H9 (cell line): ENCODE results near the gene DISP3. TPM values are rescaled to one million over a fixed set of nuclear protein-coding genes. Genes with fewer than 3 reads are reported as not detected.

Experiments
- DNase-seq: peaks from one replicate; pipeline ENCODE4 v3.0.0-alpha.2; 2017
- H2AFZ ChIP-seq: one replicate; pipeline ENCODE4 v1.6.1; 2013; ENCODE audit warnings: mild to moderate bottlenecking, low read length, control low read depth, moderate library complexity
- H2AK5ac ChIP-seq: 2 replicates; pipeline ENCODE4 v1.6.1; 2013; ENCODE audit warnings: low read length, control low read depth, mixed read lengths; ENCODE audit not compliant: insufficient read length
- H2BK120ac ChIP-seq: one replicate; pipeline ENCODE4 v1.6.1; 2013; ENCODE audit warnings: low read depth, mild to moderate bottlenecking, low read length, control low read depth, inconsistent platforms; ENCODE audit not compliant: poor library complexity, severe bottlenecking
- H2BK12ac ChIP-seq: 2 replicates; pipeline ENCODE4 v1.6.1; 2013; ENCODE audit warnings: low read length, control low read depth, mixed read lengths, low read depth; ENCODE audit not compliant: insufficient read length
- H2BK15ac ChIP-seq: 2 replicates; pipeline ENCODE4 v1.6.1; 2013; ENCODE audit warnings: low read depth, low read length, control low read depth
- H2BK20ac ChIP-seq: one replicate; pipeline ENCODE4 v1.6.1; 2013; ENCODE audit warnings: low read depth, mild to moderate bottlenecking, low read length, control low read depth, inconsistent platforms; ENCODE audit not compliant: poor library complexity, severe bottlenecking
- H2BK5ac ChIP-seq: 2 replicates; pipeline ENCODE4 v1.6.1; 2013; ENCODE audit warnings: low read length, control low read depth, mixed read lengths; ENCODE audit not compliant: insufficient read length
- H3K14ac ChIP-seq: 2 replicates; pipeline ENCODE4 v1.6.1; 2013; ENCODE audit warnings: low read length, control low read depth; ENCODE audit not compliant: insufficient read depth
- H3K18ac ChIP-seq: 2 replicates; pipeline ENCODE4 v1.6.1; 2013; ENCODE audit warnings: low read depth, mild to moderate bottlenecking, mixed read lengths, low read length, control low read depth; ENCODE audit not compliant: insufficient read length
- H3K23ac ChIP-seq: 2 replicates; pipeline ENCODE4 v1.6.1; 2013; ENCODE audit warnings: low read length, control low read depth, mixed read lengths, low read depth; ENCODE audit not compliant: insufficient read length
- H3K23me2 ChIP-seq: 2 replicates; pipeline ENCODE4 v1.6.1; 2013; ENCODE audit warnings: low read depth, mild to moderate bottlenecking, mixed read lengths, low read length, control low read depth; ENCODE audit not compliant: insufficient read length, poor library complexity, severe bottlenecking
- H3K27ac ChIP-seq: 2 replicates; pipeline ENCODE4 v1.5.1; 2013; ENCODE audit warnings: low read length, control low read depth, mixed read lengths, low read depth; ENCODE audit not compliant: insufficient read length
- H3K27me3 ChIP-seq: 2 replicates; pipeline ENCODE4 v1.6.1; 2013; ENCODE audit warnings: low read length, control low read depth, inconsistent platforms; ENCODE audit not compliant: insufficient read depth
- H3K4ac ChIP-seq: 2 replicates; pipeline ENCODE4 v1.6.1; 2013; ENCODE audit warnings: low read depth, mild to moderate bottlenecking, control low read depth, inconsistent platforms, low read length, moderate library complexity
- H3K4me1 ChIP-seq: 2 replicates; pipeline ENCODE4 v1.6.1; 2013; ENCODE audit warnings: low read length, control low read depth, inconsistent platforms; ENCODE audit not compliant: insufficient read depth
- H3K4me2 ChIP-seq: 2 replicates; pipeline ENCODE4 v1.6.1; 2013; ENCODE audit warnings: low read length, control low read depth, mixed read lengths; ENCODE audit not compliant: insufficient read length, insufficient read depth
- H3K56ac ChIP-seq: 2 replicates; pipeline ENCODE4 v1.6.1; 2013; ENCODE audit warnings: low read depth, mild to moderate bottlenecking, mixed read lengths, low read length, control low read depth; ENCODE audit not compliant: insufficient read length
- H3K79me1 ChIP-seq: 2 replicates; pipeline ENCODE4 v1.6.1; 2013; ENCODE audit warnings: low read depth, mild to moderate bottlenecking, moderate library complexity, low read length, control low read depth, inconsistent platforms; ENCODE audit not compliant: insufficient read depth, poor library complexity, severe bottlenecking
- H3K79me2 ChIP-seq: 2 replicates; pipeline ENCODE4 v1.6.1; 2013; ENCODE audit warnings: low read length, control low read depth, inconsistent platforms; ENCODE audit not compliant: insufficient read depth
- H3K9ac ChIP-seq: 2 replicates; pipeline ENCODE4 v1.6.1; 2013; ENCODE audit warnings: low read length, control low read depth, mixed read lengths; ENCODE audit not compliant: insufficient read length; ENCODE audit errors: extremely low read depth
- H3K9me3 ChIP-seq: one replicate; pipeline ENCODE4 v1.6.1; 2013; ENCODE audit warnings: low read depth, low read length, inconsistent platforms; ENCODE audit not compliant: control insufficient read depth
- H3T11ph ChIP-seq: one replicate; pipeline ENCODE4 v1.6.1; 2013; ENCODE audit warnings: mild to moderate bottlenecking, low read length, control low read depth, inconsistent platforms
- H4K20me1 ChIP-seq: one replicate; pipeline ENCODE4 v1.6.1; 2013; ENCODE audit not compliant: control insufficient read depth, insufficient read length, insufficient read depth
- H4K5ac ChIP-seq: 2 replicates; pipeline ENCODE4 v1.6.1; 2013; ENCODE audit warnings: low read depth, mild to moderate bottlenecking, mixed read lengths, low read length, control low read depth; ENCODE audit not compliant: insufficient read length
- H4K8ac ChIP-seq: replicated peaks from 2 replicates; pipeline ENCODE4 v1.6.1; 2013; ENCODE audit warnings: low read length, control low read depth, mixed read lengths, low read depth; ENCODE audit not compliant: insufficient read length
- H4K91ac ChIP-seq: 2 replicates; pipeline ENCODE4 v1.6.1; 2013; ENCODE audit warnings: low read depth, mild to moderate bottlenecking, moderate library complexity, mixed read lengths, low read length, control low read depth; ENCODE audit not compliant: insufficient read length
- H3K27ac Mint-ChIP-seq, 3 experiments: 2 replicates in 2 of 3; 3 replicates in 1 of 3; pipeline ENCODE4 v1.8.0; 2020 to 2021; ENCODE audit warnings: mixed read lengths in 3 of 3, mild to moderate bottlenecking in 1 of 3, moderate library complexity in 1 of 3
- H3K27me3 Mint-ChIP-seq: 2 replicates; pipeline ENCODE4 v1.8.0; 2021; ENCODE audit warnings: low read depth, mild to moderate bottlenecking, moderate library complexity, mixed read lengths
- H3K36me3 Mint-ChIP-seq, 3 experiments: 2 replicates in 2 of 3; 3 replicates in 1 of 3; pipeline ENCODE4 v1.8.0; 2020 to 2021; ENCODE audit warnings: low read depth in 3 of 3, mixed read lengths in 3 of 3; ENCODE audit not compliant: insufficient read depth in 1 of 3
- H3K4me1 Mint-ChIP-seq, 2 experiments: 2 replicates each; pipeline ENCODE4 v1.8.0; 2020; ENCODE audit warnings: mixed read lengths in 2 of 2
- H3K4me3 Mint-ChIP-seq, 2 experiments: 2 replicates in 1 of 2; 3 replicates in 1 of 2; pipeline ENCODE4 v1.8.0; 2020 to 2021; ENCODE audit warnings: mild to moderate bottlenecking in 2 of 2, mixed read lengths in 2 of 2, moderate library complexity in 1 of 2
- H3K9me3 Mint-ChIP-seq, 2 experiments: 2 replicates in 1 of 2; 3 replicates in 1 of 2; pipeline ENCODE4 v1.8.0; 2020; ENCODE audit warnings: mild to moderate bottlenecking in 2 of 2, mixed read lengths in 2 of 2, moderate library complexity in 1 of 2
- CTCF ChIP-seq: fragments of 200-600 bp; sonication (generic); conservative IDR thresholded peaks from 3 replicates; pipeline ENCODE4 v1.8.0; 2021; ENCODE audit warnings: antibody characterized with exemption, mild to moderate bottlenecking
- WGBS: extraction: QIAGEN DNeasy Blood & Tissue Kit; methylation state at CpG from one replicate; pipeline ENCODE4 v1.1.7; 2013; ENCODE audit warnings: missing lambda C conversion rate, low lambda C conversion rate, mixed read lengths; ENCODE audit not compliant: insufficient read length; ENCODE audit errors: extremely low coverage; 5-methylcytosine and 5-hydroxymethylcytosine counted together
- total RNA-seq: library from RNA; stranded (reverse); gene quantifications from 2 replicates; pipeline ENCODE4 v1.2.1, GENCODE V29; 2021

DISP3 gene
- total RNA-seq, 1 experiment from 2014 or later: 3.5 TPM

- Histone ChIP-seq H3K4me1 (no peaks in the 10 kb centered on the region), H2BK5ac (no peak overlapping the region), H2AFZ (no peak overlapping the region), H2BK120ac (no peak overlapping the region), H2AK5ac (no peak overlapping the region), H3K79me2 (no peaks in the 10 kb centered on the region), H4K5ac (no peak overlapping the region), H3K56ac (no peak overlapping the region), H4K20me1 (no peaks in the 10 kb centered on the region), H2BK15ac (no peak overlapping the region), H4K8ac (no peak overlapping the region), H3K18ac (no peak overlapping the region), H3K27ac (no peak overlapping the region), H3K23me2 (no peaks in the 10 kb centered on the region), H2BK20ac (no peak overlapping the region), H2BK12ac (no peak overlapping the region), H3K27me3 (no peaks in the 10 kb centered on the region), H4K91ac (no peak overlapping the region), H3K79me1 (no peaks in the 10 kb centered on the region), H3K9me3 (no peaks in the 10 kb centered on the region), H3K9ac (no peak overlapping the region), H3K23ac (no peak overlapping the region), H3T11ph (no peak overlapping the region), H3K4me2 (no peak overlapping the region), H3K14ac (no peak overlapping the region; the same call in 1 of the 2 replicates), H3K4ac (no peak overlapping the region)
- Mint-ChIP-seq H3K9me3 (no peaks in the 10 kb centered on the region), H3K4me1 (peaks cover 10% of the 10 kb centered on the region in 2 experiments), H3K4me3 (no peak overlapping the region), H3K27ac (peak overlapping the region in 1 of 3 experiments; percentile 92; a peak in 1 of 7 replicates), H3K36me3 (peaks cover 0 to 11% (median 2%) of the 10 kb centered on the region in 3 experiments; a peak in 3 of 7 replicates), H3K27me3 (no peaks in the 10 kb centered on the region)
- no CpG with 5 or more reads among the region's 23 CpGs for WGBS
- TF ChIP-seq CTCF: no peak
- no peak for DNase-seq
Measured at GRCh38 chr1:11520531-11521233, 41.7 kb downstream of the DISP3 start.
